ENCODE data around the gene CTNND2. TPM values are rescaled to one million over a fixed set of nuclear protein-coding genes. Genes with fewer than 3 reads are reported as not detected.

CTNND2 gene
- total RNA-seq, 2 experiments from 2014 or later, result not detected

DNA sequence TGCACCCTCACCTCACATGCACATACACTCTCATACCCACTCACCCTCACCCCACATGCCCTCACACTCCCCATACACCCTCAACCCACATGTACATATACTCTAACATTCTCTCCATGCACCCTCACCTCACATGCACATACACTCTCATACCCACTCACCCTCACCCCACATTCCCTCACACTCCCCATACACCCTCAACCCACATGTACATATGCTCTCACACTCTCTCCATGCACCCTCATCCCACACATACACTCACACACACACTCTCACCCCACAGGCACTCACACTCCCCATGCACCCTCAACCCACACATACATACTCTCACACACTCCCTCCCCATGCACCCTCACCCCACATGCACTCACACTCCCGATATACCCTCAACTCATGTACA, 593.0 kb downstream of the CTNND2 start:
- Mint-ChIP-seq H3K4me3 (no peak overlapping the region), H3K9me3 (no peaks in the 10 kb centered on the region), H3K27ac (no peak overlapping the region), H3K27me3 (no peaks in the 10 kb centered on the region), H3K36me3 (ENCODE audit: low read depth) (no peaks in the 10 kb centered on the region), H3K4me1 (ENCODE audit: low read depth) (no peaks in the 10 kb centered on the region)
- intact Hi-C loops (cut with micrococcal nuclease), result no loop called here
- no peak for ATAC-seq
- ChIA-PET CTCF (no interaction called here), POLR2A (no interaction called here)
- TF ChIP-seq, protein P1, sequence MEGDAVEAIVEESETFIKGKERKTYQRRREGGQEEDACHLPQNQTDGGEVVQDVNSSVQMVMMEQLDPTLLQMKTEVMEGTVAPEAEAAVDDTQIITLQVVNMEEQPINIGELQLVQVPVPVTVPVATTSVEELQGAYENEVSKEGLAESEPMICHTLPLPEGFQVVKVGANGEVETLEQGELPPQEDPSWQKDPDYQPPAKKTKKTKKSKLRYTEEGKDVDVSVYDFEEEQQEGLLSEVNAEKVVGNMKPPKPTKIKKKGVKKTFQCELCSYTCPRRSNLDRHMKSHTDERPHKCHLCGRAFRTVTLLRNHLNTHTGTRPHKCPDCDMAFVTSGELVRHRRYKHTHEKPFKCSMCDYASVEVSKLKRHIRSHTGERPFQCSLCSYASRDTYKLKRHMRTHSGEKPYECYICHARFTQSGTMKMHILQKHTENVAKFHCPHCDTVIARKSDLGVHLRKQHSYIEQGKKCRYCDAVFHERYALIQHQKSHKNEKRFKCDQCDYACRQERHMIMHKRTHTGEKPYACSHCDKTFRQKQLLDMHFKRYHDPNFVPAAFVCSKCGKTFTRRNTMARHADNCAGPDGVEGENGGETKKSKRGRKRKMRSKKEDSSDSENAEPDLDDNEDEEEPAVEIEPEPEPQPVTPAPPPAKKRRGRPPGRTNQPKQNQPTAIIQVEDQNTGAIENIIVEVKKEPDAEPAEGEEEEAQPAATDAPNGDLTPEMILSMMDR (IDR thresholded peaks at IDR 0.05), result no peak
- DNase-seq, result no peak

DNA sequence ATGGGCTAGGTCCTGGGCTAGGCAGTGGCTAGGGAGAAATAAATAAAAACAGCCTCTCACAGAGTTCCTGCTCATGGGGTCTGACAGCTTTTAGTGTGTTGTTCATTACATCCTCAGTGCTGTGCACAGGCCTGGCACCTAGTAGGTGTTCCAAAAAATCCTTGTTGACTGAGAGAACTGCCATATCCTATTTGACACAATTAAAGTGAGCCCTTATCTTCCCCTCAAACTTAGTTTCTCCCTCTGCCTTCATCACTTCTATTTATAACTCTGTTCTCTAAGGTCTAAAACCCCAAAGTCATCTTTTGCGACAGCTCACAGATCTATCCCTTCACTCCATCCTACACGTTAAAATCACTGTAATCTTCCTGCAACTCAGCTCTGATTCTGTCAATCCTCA, 594.1 kb downstream of the CTNND2 start:
- Mint-ChIP-seq H3K36me3 (ENCODE audit: low read depth) (no peaks in the 10 kb centered on the region), H3K4me3 (no peak overlapping the region), H3K27me3 (no peaks in the 10 kb centered on the region), H3K4me1 (ENCODE audit: low read depth) (no peaks in the 10 kb centered on the region), H3K9me3 (no peaks in the 10 kb centered on the region), H3K27ac (no peak overlapping the region)
- ChIA-PET POLR2A (no interaction called here), CTCF (no interaction called here)
- intact Hi-C loops (cut with micrococcal nuclease), result no loop called here
- TF ChIP-seq, protein P1 (IDR thresholded peaks at IDR 0.05), result no peak
- ATAC-seq (no peak), DNase-seq (no peak)

DNA sequence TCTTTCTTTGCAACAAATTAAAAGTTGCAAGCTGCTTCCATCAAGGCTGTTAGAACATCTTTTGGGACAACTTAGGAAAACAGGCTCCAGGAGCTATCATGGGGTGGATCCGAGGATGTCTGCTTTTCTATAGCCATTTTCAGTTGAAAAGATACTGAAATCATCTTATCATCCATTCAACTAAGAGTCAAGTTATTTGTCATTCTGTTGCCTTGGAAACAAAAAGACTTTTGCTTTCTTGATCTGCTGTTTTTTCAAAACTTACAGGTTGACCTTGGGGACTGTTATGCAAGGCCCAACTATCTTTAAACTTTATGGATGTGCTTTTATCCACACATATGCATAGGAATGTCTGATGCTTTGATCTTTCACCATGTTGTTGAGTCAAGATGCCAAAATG, 597.9 kb downstream of the CTNND2 start:
- POLR2A ChIA-PET, result no interaction called here
- ATAC-seq (no peak), DNase-seq (no peak)
- H3K36me3 Mint-ChIP-seq (ENCODE audit: low read depth), result no peaks in the 10 kb centered on the region
- intact Hi-C loops (cut with micrococcal nuclease), result no loop called here
- H3K27ac Mint-ChIP-seq, result no peak overlapping the region
- CTCF ChIA-PET, result no interaction called here
- no peaks in the 10 kb centered on the region for H3K9me3 Mint-ChIP-seq
- H3K4me3 Mint-ChIP-seq, result no peak overlapping the region
- TF ChIP-seq, protein P1 (IDR thresholded peaks at IDR 0.05), result no peak
- no peaks in the 10 kb centered on the region for H3K4me1 Mint-ChIP-seq (ENCODE audit: low read depth)
- no peaks in the 10 kb centered on the region for H3K27me3 Mint-ChIP-seq

DNA sequence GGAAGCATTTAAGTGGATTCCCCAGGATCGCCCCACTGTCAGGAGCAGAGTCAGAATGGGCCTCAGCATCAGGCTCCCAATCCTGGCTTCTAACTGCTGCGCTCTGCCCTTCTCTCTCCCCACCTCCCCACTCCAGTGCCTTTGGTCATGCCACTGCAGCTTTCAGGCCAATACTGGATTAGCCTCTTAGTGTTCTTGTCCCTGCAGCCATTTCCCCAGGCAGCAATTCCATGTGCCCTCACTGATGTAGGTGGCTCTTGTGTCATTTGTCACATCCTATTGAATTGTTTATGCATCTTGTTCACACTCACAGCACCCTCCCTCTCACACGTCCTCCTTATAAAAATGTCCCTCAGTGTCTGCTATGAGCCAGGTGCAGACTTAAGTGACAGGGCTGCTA, 599.0 kb downstream of the CTNND2 start:
- no peak for ATAC-seq
- TF ChIP-seq, protein P1 (IDR thresholded peaks at IDR 0.05), result no peak
- Mint-ChIP-seq H3K4me3 (no peak overlapping the region), H3K36me3 (ENCODE audit: low read depth) (no peaks in the 10 kb centered on the region), H3K27me3 (no peaks in the 10 kb centered on the region), H3K4me1 (ENCODE audit: low read depth) (no peaks in the 10 kb centered on the region), H3K9me3 (no peaks in the 10 kb centered on the region), H3K27ac (no peak overlapping the region)
- intact Hi-C loops (cut with micrococcal nuclease), result no loop called here
- CTCF ChIA-PET, result no interaction called here
- no peak for DNase-seq
- POLR2A ChIA-PET, result no interaction called here

DNA sequence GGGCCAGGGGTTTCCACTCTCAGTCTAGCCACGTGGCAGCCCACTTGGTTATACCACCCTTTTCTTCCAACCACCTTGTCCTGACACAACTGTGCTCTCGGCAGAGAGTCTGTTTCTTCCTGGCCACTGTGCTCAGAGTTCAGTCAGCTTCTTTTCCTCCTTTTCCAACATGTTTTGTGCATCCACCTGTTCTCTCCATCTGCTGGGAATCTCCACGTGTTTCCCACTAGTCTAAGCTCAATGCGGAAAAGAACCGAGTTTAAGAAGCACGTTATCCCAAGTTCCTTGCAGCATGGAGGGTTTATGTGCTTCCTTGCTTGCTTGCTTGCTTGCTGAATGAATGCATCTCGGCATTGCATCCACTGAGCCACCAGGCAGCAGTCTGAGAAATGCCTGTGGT, 599.6 kb downstream of the CTNND2 start:
- TF ChIP-seq, protein P1 (IDR thresholded peaks at IDR 0.05), result no peak
- ChIA-PET POLR2A (no interaction called here), CTCF (no interaction called here)
- no peaks in the 10 kb centered on the region for H3K9me3 Mint-ChIP-seq
- no peaks in the 10 kb centered on the region for H3K36me3 Mint-ChIP-seq (ENCODE audit: low read depth)
- no peak for DNase-seq
- no peaks in the 10 kb centered on the region for H3K4me1 Mint-ChIP-seq (ENCODE audit: low read depth)
- no peaks in the 10 kb centered on the region for H3K27me3 Mint-ChIP-seq
- H3K4me3 Mint-ChIP-seq, result no peak overlapping the region
- intact Hi-C loops (cut with micrococcal nuclease), result no loop called here
- ATAC-seq, result no peak
- H3K27ac Mint-ChIP-seq, result no peak overlapping the region

Data from activated CD8-positive, alpha-beta T cell treated with anti-CD3 and anti-CD28 coated beads for 36 hours (primary cell).